NCI-H128 (cell line): Measurements from ENCODE around the gene CAT.

Experiments
- DNase-seq: peaks from one replicate; lab custom pipeline; 2025; ENCODE audit not compliant: unreplicated experiment; lab: John Stamatoyannopoulos, UW

The CAT gene

GRCh38 chr11:34493926-34494595, 55.3 kb downstream of the CAT start:
- DNase-seq = no peak

- no peak for DNase-seq
These were observed 56.5 kb downstream of the CAT start for GRCh38 chr11:34495239-34495723.

- no peak for DNase-seq
These were observed 57.1 kb downstream of the CAT start for GRCh38 chr11:34495724-34496377.

- DNase-seq = no peak
These were observed 61.2 kb downstream of the CAT start for GRCh38 chr11:34499719-34500500.

GRCh38 chr11:34501500-34501899, 62.8 kb downstream of the CAT start:
- DNase-seq = no peak

GRCh38 chr11:34501949-34502348, 63.2 kb downstream of the CAT start:
- no peak for DNase-seq

GRCh38 chr11:34502949-34503348, 64.2 kb downstream of the CAT start:
- DNase-seq = no peak

- no peak for DNase-seq
These were observed 67.1 kb downstream of the CAT start for GRCh38 chr11:34505874-34506273.

- DNase-seq = no peak
These were observed 68.4 kb downstream of the CAT start for GRCh38 chr11:34507156-34507555.

- DNase-seq = no peak
These were observed 68.9 kb downstream of the CAT start for GRCh38 chr11:34507610-34508009.

GRCh38 chr11:34508524-34508923, 69.8 kb downstream of the CAT start:
- no peak for DNase-seq

- DNase-seq = no peak
These were observed 70.7 kb downstream of the CAT start for GRCh38 chr11:34509336-34509876.

- no peak for DNase-seq
These were observed 71.5 kb downstream of the CAT start for GRCh38 chr11:34510218-34510617.

- DNase-seq = no peak
These were observed 71.9 kb downstream of the CAT start for GRCh38 chr11:34510673-34511072.

GRCh38 chr11:34512840-34513681, 74.3 kb downstream of the CAT start:
- no peak for DNase-seq

GRCh38 chr11:34513682-34514449, 75.1 kb downstream of the CAT start, which contains the start of gene ELF5:
ELF5 (minus strand) TSS chr11:34513794; CDS start chr11:34505749, 8,045 bp downstream.
- no peak for DNase-seq

GRCh38 chr11:34514597-34514996, 75.9 kb downstream of the CAT start:
- DNase-seq = no peak

GRCh38 chr11:34516247-34517040, 77.7 kb downstream of the CAT start:
- DNase-seq = no peak

- no peak for DNase-seq
These were observed 81.0 kb downstream of the CAT start for GRCh38 chr11:34519595-34520235.
